ENCODE data around the gene SLC17A7.

DNA sequence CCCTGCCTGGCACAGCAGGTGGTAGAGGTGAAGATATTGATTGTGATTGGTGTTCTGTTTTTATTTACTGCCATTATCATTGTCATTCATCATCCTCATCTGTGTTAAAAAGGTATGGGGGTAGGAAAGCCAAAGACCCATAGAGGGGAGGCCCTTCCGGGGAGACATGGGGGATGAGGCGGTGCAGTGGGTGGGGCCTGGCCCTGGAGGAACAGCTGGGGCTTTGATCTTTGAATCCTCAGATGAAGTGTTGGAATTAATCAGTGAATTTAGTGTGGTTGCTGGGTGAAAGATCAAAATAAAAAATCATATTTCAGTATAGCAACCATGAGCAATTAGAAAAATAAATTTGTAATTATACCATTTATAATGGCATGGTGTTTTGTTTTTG lies 25.5 kb downstream of the SLC17A7 start:
- TF ChIP-seq, protein P1, sequence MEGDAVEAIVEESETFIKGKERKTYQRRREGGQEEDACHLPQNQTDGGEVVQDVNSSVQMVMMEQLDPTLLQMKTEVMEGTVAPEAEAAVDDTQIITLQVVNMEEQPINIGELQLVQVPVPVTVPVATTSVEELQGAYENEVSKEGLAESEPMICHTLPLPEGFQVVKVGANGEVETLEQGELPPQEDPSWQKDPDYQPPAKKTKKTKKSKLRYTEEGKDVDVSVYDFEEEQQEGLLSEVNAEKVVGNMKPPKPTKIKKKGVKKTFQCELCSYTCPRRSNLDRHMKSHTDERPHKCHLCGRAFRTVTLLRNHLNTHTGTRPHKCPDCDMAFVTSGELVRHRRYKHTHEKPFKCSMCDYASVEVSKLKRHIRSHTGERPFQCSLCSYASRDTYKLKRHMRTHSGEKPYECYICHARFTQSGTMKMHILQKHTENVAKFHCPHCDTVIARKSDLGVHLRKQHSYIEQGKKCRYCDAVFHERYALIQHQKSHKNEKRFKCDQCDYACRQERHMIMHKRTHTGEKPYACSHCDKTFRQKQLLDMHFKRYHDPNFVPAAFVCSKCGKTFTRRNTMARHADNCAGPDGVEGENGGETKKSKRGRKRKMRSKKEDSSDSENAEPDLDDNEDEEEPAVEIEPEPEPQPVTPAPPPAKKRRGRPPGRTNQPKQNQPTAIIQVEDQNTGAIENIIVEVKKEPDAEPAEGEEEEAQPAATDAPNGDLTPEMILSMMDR (IDR thresholded peaks at IDR 0.05): no peak
- no peak for TF ChIP-seq POLR2AphosphoS5 (IDR thresholded peaks at IDR 0.05)

All from suprapubic skin (tissue), 3 donors.